HCT116 (cell line): ENCODE measurements around the gene ZCCHC2. TPM values are rescaled to one million over a fixed set of nuclear protein-coding genes. Genes with fewer than 3 reads are reported as not detected.

ENCODE experiments used
- ATAC-seq: fragments of 200-7000 bp; cut with Tn5 transposase; 2 replicates; pipeline ENCODE4 v1.9.1; 2020; ENCODE audit warnings: mild to moderate bottlenecking, moderate library complexity
- BruUV-seq: library from RNA; stranded (reverse); fragments of 400-500 nt; replicated peaks from 2 replicates; lab custom pipeline; 2021; lab: Mats Ljungman, UMichigan
- CTCF ChIA-PET: fragments of 300-600 bp; sonication (Branson Sonifier 250); formaldehyde crosslinking; loops from one replicate; lab custom pipeline; 2021; ENCODE audit warnings: antibody characterized with exemption; lab: Charles Lee
- POLR2A ChIA-PET: fragments of 300-600, 350-600 bp; sonication (Branson Sonifier 250); formaldehyde crosslinking; loops from one replicate; lab custom pipeline; 2021; ENCODE audit warnings: antibody characterized with exemption; lab: Charles Lee
- RAD21 ChIA-PET, 2 experiments: fragments of 300-600 bp; sonication (Branson Sonifier 250); formaldehyde crosslinking; loops; one replicate each; lab custom pipeline; 2023; ENCODE audit warnings: low total read pairs in 2 of 2; ENCODE audit not compliant: uncharacterized antibody in 2 of 2, unreplicated experiment in 2 of 2, low non-redundant PET in 1 of 2; lab: Charles Lee
- DNase-seq: peaks from one replicate; pipeline ENCODE4 v3.0.0-alpha.2; 2010; ENCODE audit warnings: low read depth, low spot score
- H2AFZ ChIP-seq: fragments of 200-600 bp; shearing (Covaris generic), sonication (generic); 2 replicates; pipeline ENCODE4 v1.6.1; 2017; ENCODE audit warnings: low read depth, mixed run types, mixed read lengths, antibody characterized with exemption, low read length; ENCODE audit not compliant: poor library complexity, severe bottlenecking
- H3K27ac ChIP-seq: 2 replicates; pipeline ENCODE4 v1.5.1; 2012; ENCODE audit warnings: low read depth, low read length
- H3K27me3 ChIP-seq: fragments of 200-600 bp; sonication (generic); 2 replicates; pipeline ENCODE4 v1.6.1; 2016; ENCODE audit warnings: mixed run types, low read length, mixed read lengths; ENCODE audit not compliant: insufficient read depth
- H3K36me3 ChIP-seq, 2 experiments: fragments of 200-500 bp in 1 of 2; fragments of 200-600 bp in 1 of 2; sonication (Bioruptor generic) in 1 of 2; sonication (generic) in 1 of 2; 2 replicates each; pipeline versions ENCODE4 v1.5.1 to v1.6.1; 2014 to 2016; ENCODE audit warnings: low read length in 2 of 2, inconsistent platforms in 1 of 2, mixed read lengths in 1 of 2, mixed run types in 1 of 2; ENCODE audit not compliant: insufficient read depth in 2 of 2, control insufficient read depth in 1 of 2
- H3K4me1 ChIP-seq, 2 experiments: fragments of 200-600 bp in 1 of 2; sonication (generic) in 1 of 2; 2 replicates each; pipeline versions ENCODE4 v1.5.1 to v1.6.1; 2012 to 2017; ENCODE audit warnings: low read length in 2 of 2, inconsistent platforms in 1 of 2, mild to moderate bottlenecking in 1 of 2, mixed read lengths in 1 of 2, mixed run types in 1 of 2, moderate library complexity in 1 of 2; ENCODE audit not compliant: insufficient read depth in 2 of 2, control insufficient read depth in 1 of 2
- H3K4me2 ChIP-seq: fragments of 200-600 bp; sonication (generic); 2 replicates; pipeline ENCODE4 v1.6.1; 2017; ENCODE audit warnings: mixed run types, low read length, mixed read lengths
- H3K4me3 ChIP-seq, 2 experiments: fragments of 200-600 bp in 1 of 2; sonication (generic) in 1 of 2; replicated peaks in 1 of 2; 2 replicates each; pipeline ENCODE4 v1.5.1; 2011 to 2016; ENCODE audit warnings: low read length in 2 of 2, control low read depth in 1 of 2, low read depth in 1 of 2, mild to moderate bottlenecking in 1 of 2, mixed read lengths in 1 of 2, mixed run types in 1 of 2
- H3K79me2 ChIP-seq: fragments of 200-600 bp; sonication (generic); 2 replicates; pipeline ENCODE4 v1.6.1; 2017; ENCODE audit warnings: mild to moderate bottlenecking, mixed run types, low read length, moderate library complexity, mixed read lengths; ENCODE audit not compliant: insufficient read depth
- H3K9ac ChIP-seq: fragments of 200-600 bp; sonication (generic); 2 replicates; pipeline ENCODE4 v1.6.1; 2016; ENCODE audit warnings: low read length, mixed read lengths
- H3K9me2 ChIP-seq: fragments of 200-600 bp; sonication (generic), shearing (Covaris generic); 2 replicates; pipeline ENCODE4 v1.6.1; 2017; ENCODE audit warnings: mixed run types, mild to moderate bottlenecking, moderate library complexity; ENCODE audit not compliant: insufficient read depth
- H3K9me3 ChIP-seq, 2 experiments: fragments of 200-500 bp in 1 of 2; fragments of 200-600 bp in 1 of 2; sonication (Bioruptor generic) in 1 of 2; sonication (generic) in 1 of 2; 2 replicates each; pipeline ENCODE4 v1.6.1; 2014 to 2017; ENCODE audit warnings: low read length in 2 of 2, mixed read lengths in 2 of 2, inconsistent platforms in 1 of 2, low read depth in 1 of 2, mild to moderate bottlenecking in 1 of 2, mixed run types in 1 of 2, moderate library complexity in 1 of 2; ENCODE audit not compliant: control insufficient read depth in 1 of 2, insufficient read depth in 1 of 2
- H4K20me1 ChIP-seq: fragments of 200-600 bp; sonication (generic), shearing (Covaris generic); 2 replicates; pipeline ENCODE4 v1.6.1; 2017; ENCODE audit warnings: mixed run types, mild to moderate bottlenecking, moderate library complexity; ENCODE audit not compliant: insufficient read depth
- ATF3 ChIP-seq: IDR thresholded peaks from 2 replicates; pipeline ENCODE4 v1.6.1; 2012
- CBX3 ChIP-seq: IDR thresholded peaks from 2 replicates; pipeline ENCODE4 v1.6.1; 2012; ENCODE audit warnings: low read depth
- CTCF ChIP-seq, 3 experiments: fragments of 200-600 bp in 1 of 3; sonication (generic) in 1 of 3; IDR thresholded peaks in 2 of 3; conservative IDR thresholded peaks in 1 of 3; 2 replicates each; pipeline ENCODE4 v1.5.1; 2012 to 2017; ENCODE audit warnings: low read depth in 2 of 3, low read length in 2 of 3, antibody characterized with exemption in 1 of 3, borderline replicate concordance in 1 of 3, control low read depth in 1 of 3, mild to moderate bottlenecking in 1 of 3, mixed read lengths in 1 of 3, mixed run types in 1 of 3, moderate library complexity in 1 of 3; ENCODE audit not compliant: insufficient read depth in 1 of 3
- EGR1 ChIP-seq: IDR thresholded peaks from 2 replicates; pipeline ENCODE4 v1.6.1; 2012; ENCODE audit warnings: low read depth
- ELF1 ChIP-seq: IDR thresholded peaks from 2 replicates; pipeline ENCODE4 v1.6.1; 2012; ENCODE audit warnings: low read depth, borderline replicate concordance
- EZH2 ChIP-seq: fragments of 200-600 bp; sonication (generic); IDR thresholded peaks from 2 replicates; pipeline ENCODE4 v1.6.1; 2017; ENCODE audit warnings: antibody characterized with exemption, mixed run types
- POLR2AphosphoS5 ChIP-seq: IDR thresholded peaks from 2 replicates; pipeline ENCODE4 v1.6.1; 2011; ENCODE audit warnings: mild to moderate bottlenecking, low read depth, low read length, moderate library complexity
- RAD21 ChIP-seq: IDR thresholded peaks from 2 replicates; pipeline ENCODE4 v1.6.1; 2012; ENCODE audit warnings: low read depth, mild to moderate bottlenecking
- SIN3A ChIP-seq: IDR thresholded peaks from 2 replicates; pipeline ENCODE4 v1.6.1; 2012; ENCODE audit warnings: low read depth
- SP1 ChIP-seq: IDR thresholded peaks from 2 replicates; pipeline ENCODE4 v1.6.1; 2012; ENCODE audit warnings: low read depth
- TCF7L2 ChIP-seq: IDR thresholded peaks from 2 replicates; pipeline ENCODE4 v1.7.0; 2011; ENCODE audit warnings: borderline replicate concordance, inconsistent platforms; ENCODE audit not compliant: insufficient read depth, insufficient read length; ENCODE audit errors: extremely low read depth
- YY1 ChIP-seq: IDR thresholded peaks from 2 replicates; pipeline ENCODE4 v1.6.1; 2011; ENCODE audit warnings: low read length, low read depth, moderate library complexity, mild to moderate bottlenecking; ENCODE audit not compliant: insufficient replicate concordance; ENCODE audit errors: extremely low read depth
- ZBTB33 ChIP-seq: IDR thresholded peaks from 2 replicates; pipeline ENCODE4 v1.6.1; 2011; ENCODE audit warnings: mild to moderate bottlenecking, low read length, moderate library complexity; ENCODE audit not compliant: insufficient replicate concordance; ENCODE audit errors: extremely low read depth
- ZFX ChIP-seq: fragments of 450-650 bp; IDR thresholded peaks from 2 replicates; pipeline ENCODE4 v1.6.1; 2017
- intact Hi-C: fragments of 100-400 bp; cut with micrococcal nuclease; formaldehyde crosslinking; loops from 2 replicates; pipeline ENCODE4 v1.10.0; 2022
- total RNA-seq: library from RNA; stranded (reverse); gene quantifications from one replicate; pipeline ENCODE4 v1.2.1, GENCODE V29; 2021; ENCODE audit not compliant: unreplicated experiment

ZCCHC2 gene
- total RNA-seq, 1 experiment from 2014 or later = 17.7 TPM

GRCh38 chr18:62612289-62612645, 89.4 kb downstream of the ZCCHC2 start:
- H3K4me2 ChIP-seq = no peak overlapping the region
- intact Hi-C loops = no loop called here

More at GRCh38 chr18:62612289-62612645, 89.4 kb downstream of the ZCCHC2 start:
- Histone ChIP-seq H3K9me2 (no peaks in the 10 kb centered on the region), H3K9ac (no peak overlapping the region), H3K27ac (no peak overlapping the region), H3K79me2 (no peaks in the 10 kb centered on the region), H3K9me3 (no peaks in the 10 kb centered on the region), H3K27me3 (no peaks in the 10 kb centered on the region), H4K20me1 (no peaks in the 10 kb centered on the region), H3K4me1 (no peaks in the 10 kb centered on the region), H2AFZ (no peak overlapping the region), H3K36me3 (no peaks in the 10 kb centered on the region), H3K4me3 (no peak overlapping the region)
- DNase-seq = no peak
- CTCF ChIA-PET = no interaction called here
- BruUV-seq = no TSS peak
- POLR2A ChIA-PET = no interaction called here
- ATAC-seq = no peak
- RAD21 ChIA-PET = no interaction called here
- TF ChIP-seq EZH2 (no peak), ZFX (no peak), ATF3 (no peak), SIN3A (no peak), POLR2AphosphoS5 (no peak), TCF7L2 (no peak), CTCF (IDR thresholded peaks at IDR 0.05 in 2 of 3, conservative IDR thresholded peaks at IDR 0.05 in 1 of 3; ENCODE audit: borderline replicate concordance in 1 of 3, insufficient read depth in 1 of 3, low read depth in 2 of 3, low read length in 2 of 3) (no peak), CBX3 (no peak), YY1 (no peak), SP1 (no peak), ELF1 (no peak), ZBTB33 (no peak), RAD21 (no peak), EGR1 (no peak)
